MM.1S (cell line): ENCODE data around the gene ENTPD8.

ENCODE experiments used
- EZH2 ChIP-seq: fragments of 300-600 bp; sonication (generic); optimal IDR thresholded peaks from 2 replicates; pipeline ENCODE3; 2017; ENCODE audit warnings: low read depth, mild to moderate bottlenecking, antibody characterized with exemption, low read length, mixed read lengths
- EZH2phosphoT487 ChIP-seq: fragments of 300-600 bp; sonication (generic); IDR thresholded peaks from 2 replicates; pipeline ENCODE4 v1.6.1; 2018; ENCODE audit warnings: antibody characterized with exemption, low read length
- TF ChIP-seq, protein P1 (sequence below): fragments of 300-600 bp; sonication (generic); IDR thresholded peaks from 2 replicates; pipeline ENCODE4 v1.5.1; 2016; ENCODE audit warnings: antibody characterized with exemption, low read length, mixed read lengths

DNA sequence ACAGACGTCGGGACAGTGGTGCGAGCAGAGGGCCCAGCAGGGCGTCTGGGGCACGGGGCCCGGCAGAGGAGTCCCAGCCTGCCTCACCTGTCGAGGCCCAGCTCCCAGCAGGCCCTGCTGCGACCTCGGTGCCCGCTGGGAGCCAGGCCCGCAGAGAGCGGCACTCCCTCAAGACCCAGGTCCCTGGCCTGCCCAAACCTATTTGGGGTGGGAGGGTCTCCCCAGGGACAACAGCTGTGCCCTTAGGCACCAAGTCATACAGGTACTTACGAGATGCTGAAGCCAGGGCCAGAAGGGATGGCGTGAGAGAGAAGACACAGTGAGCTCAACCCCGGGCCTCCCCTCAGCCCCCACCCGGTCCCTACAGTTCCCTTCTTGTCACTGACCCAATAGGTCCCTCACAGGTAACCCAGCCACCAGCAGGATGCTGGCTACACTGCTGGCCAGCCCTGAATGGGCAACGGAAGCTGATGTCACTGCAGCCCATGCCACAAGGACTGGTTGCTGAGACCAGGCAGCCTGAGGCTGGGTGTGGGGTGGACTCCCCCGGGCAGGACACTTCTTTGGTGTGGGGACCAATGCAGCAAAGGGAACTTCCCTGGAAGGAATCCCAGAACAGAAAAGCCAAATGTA lies 14.3 kb upstream of the ENTPD8 start:
- TF ChIP-seq EZH2 (no peak), EZH2phosphoT487 (no peak)
- TF ChIP-seq, protein P1, sequence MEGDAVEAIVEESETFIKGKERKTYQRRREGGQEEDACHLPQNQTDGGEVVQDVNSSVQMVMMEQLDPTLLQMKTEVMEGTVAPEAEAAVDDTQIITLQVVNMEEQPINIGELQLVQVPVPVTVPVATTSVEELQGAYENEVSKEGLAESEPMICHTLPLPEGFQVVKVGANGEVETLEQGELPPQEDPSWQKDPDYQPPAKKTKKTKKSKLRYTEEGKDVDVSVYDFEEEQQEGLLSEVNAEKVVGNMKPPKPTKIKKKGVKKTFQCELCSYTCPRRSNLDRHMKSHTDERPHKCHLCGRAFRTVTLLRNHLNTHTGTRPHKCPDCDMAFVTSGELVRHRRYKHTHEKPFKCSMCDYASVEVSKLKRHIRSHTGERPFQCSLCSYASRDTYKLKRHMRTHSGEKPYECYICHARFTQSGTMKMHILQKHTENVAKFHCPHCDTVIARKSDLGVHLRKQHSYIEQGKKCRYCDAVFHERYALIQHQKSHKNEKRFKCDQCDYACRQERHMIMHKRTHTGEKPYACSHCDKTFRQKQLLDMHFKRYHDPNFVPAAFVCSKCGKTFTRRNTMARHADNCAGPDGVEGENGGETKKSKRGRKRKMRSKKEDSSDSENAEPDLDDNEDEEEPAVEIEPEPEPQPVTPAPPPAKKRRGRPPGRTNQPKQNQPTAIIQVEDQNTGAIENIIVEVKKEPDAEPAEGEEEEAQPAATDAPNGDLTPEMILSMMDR, result no peak
